A673 (cell line): Measurements from ENCODE around the gene STPG3.

Experiments
- EZH2 ChIP-seq: fragments of 200-600 bp; sonication (generic); IDR thresholded peaks from 2 replicates; pipeline ENCODE4 v1.6.1; 2017; ENCODE audit warnings: borderline replicate concordance, low read depth, mild to moderate bottlenecking, mixed read lengths, antibody characterized with exemption, low read length; ENCODE audit not compliant: poor library complexity, severe bottlenecking
- TF ChIP-seq, protein P1 (sequence below): fragments of 300-800, 200-600 bp; sonication (generic); conservative IDR thresholded peaks from 2 replicates; pipeline ENCODE4 v1.5.1; 2017; ENCODE audit warnings: low read depth, mild to moderate bottlenecking, antibody characterized with exemption, low read length, moderate library complexity, mixed read lengths

GRCh38 chr9:137247916-137248175, 3.2 kb upstream of the STPG3 start:
- TF ChIP-seq, protein P1, sequence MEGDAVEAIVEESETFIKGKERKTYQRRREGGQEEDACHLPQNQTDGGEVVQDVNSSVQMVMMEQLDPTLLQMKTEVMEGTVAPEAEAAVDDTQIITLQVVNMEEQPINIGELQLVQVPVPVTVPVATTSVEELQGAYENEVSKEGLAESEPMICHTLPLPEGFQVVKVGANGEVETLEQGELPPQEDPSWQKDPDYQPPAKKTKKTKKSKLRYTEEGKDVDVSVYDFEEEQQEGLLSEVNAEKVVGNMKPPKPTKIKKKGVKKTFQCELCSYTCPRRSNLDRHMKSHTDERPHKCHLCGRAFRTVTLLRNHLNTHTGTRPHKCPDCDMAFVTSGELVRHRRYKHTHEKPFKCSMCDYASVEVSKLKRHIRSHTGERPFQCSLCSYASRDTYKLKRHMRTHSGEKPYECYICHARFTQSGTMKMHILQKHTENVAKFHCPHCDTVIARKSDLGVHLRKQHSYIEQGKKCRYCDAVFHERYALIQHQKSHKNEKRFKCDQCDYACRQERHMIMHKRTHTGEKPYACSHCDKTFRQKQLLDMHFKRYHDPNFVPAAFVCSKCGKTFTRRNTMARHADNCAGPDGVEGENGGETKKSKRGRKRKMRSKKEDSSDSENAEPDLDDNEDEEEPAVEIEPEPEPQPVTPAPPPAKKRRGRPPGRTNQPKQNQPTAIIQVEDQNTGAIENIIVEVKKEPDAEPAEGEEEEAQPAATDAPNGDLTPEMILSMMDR: no peak
- no peak for TF ChIP-seq EZH2
